Left forelimb (tissue), 1 donor: ENCODE data around the gene TRAPPC12.
A peak's percentile ranks its signal among the peaks of the same experiment; 100 is the strongest.

Experiments used
- DNase-seq: peaks from one replicate; pipeline ENCODE4 v3.0.0-alpha.2; 2018; ENCODE audit warnings: low spot score

The TRAPPC12 gene

DNA sequence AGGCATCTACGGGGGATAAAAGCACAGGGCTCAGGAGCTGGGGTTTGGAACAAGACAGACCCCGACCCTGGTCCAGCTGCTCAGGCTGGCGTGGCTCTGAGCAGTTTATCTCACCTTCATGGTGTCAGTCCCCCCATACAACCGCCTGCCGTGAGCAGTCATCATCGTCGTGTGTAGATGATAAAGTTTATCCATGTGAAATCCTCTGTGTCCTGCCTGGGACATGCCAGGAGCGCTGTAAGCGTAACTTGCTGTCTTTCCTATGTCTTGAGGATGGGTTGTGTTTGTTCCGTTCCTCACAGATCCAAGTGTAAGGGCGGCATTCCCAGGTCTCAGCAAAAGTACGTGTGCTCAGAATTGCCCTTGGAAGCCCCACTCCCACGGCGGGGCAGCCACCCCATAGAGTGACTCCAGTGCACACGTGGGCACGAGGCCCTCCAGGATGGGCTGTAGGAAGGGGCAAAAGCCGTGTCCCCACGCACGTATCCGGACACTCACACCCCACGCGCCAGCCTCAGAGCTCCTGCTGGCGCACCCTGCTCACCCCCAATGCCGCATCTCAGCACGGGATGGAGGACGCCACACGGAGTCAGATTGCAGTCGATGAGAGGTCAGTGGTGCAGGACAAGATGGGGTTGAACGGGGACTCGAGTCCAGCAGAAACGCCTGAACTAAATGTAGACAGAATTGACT lies 88.9 kb downstream of the TRAPPC12 start:
- DNase-seq: no peak

DNA sequence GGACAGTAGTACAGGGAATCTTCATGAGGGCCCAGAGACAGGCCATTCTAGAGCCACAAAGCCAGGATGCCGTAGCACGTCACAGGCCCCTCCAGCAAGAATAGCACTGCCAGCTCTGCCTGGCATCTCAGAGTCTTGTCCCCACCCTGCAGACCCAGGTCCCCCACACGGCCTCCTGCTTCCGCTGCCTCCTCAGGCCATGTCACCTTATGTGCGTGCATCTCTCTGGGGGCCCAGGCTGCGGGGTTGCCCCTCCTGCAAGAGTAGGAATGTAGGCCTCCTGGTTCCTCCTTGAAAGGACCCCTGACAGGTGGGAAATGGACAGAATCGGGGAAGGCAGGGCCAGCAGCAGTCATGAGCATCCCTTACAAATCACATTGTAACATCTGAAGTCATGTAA lies 90.0 kb downstream of the TRAPPC12 start:
- DNase-seq: no peak

DNA sequence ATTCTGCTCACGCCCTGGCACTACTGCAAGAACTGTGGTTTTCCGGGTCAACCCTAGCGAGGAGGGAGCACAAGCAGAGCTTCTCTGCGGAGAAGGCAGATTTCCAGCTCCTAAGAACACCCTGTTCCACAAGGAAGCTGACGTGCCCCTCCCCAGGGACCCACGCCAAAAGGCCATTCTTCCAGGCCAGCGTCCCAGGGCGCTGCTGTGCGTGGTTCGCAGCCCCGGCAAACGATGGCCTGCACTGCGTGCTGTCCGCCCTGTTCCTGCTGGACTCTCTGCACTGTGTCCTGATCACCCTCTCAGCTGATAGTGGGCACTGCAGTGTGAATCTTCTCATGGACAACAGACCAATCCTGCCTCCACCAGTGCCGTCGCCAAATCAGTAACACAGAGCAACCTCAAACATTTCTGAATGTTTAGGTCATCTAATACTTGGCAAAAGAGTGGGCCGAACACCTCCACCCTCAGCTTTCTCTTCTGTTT lies 90.7 kb downstream of the TRAPPC12 start:
- no peak for DNase-seq

DNA sequence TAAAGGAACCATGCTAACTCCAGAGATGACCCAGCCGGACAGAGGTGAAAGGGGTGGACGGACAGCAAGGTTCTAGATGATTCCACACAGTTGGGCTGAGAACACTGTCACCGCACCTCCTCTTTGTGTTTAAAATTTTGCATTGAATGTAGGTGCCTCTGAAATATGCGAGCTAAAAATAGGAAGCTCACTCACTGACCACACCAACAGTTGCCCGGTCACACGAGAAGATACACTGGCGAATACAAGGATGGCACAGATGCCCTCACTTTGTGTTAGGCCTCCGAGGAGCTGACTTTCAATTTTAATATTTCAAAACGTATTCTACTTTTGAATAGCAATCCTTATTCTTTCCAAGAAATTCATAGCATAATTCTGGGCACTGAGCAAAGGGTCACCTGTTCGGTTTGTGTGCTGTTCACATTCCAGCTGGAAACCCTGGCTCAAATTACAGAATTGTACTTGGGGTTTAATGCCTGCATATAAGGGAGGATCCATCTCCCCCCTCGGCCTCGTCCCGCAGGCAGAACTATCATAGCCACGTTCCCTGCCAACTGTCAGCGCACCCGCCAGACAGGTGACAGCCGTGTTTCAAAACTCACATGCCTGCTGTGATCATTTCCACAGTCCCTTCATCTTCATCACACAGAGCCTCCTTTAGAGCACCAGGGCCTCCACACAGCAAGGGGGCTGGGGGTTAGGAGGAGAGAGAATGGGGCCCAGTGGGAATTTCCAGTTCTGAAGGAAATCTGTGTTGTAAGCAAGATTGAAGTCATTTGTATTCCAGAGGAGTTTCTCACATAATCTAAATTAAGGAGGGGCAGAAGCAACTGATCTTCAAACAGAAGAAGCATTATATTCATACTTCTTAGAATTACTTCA lies 91.6 kb downstream of the TRAPPC12 start:
- DNase-seq: no peak

DNA sequence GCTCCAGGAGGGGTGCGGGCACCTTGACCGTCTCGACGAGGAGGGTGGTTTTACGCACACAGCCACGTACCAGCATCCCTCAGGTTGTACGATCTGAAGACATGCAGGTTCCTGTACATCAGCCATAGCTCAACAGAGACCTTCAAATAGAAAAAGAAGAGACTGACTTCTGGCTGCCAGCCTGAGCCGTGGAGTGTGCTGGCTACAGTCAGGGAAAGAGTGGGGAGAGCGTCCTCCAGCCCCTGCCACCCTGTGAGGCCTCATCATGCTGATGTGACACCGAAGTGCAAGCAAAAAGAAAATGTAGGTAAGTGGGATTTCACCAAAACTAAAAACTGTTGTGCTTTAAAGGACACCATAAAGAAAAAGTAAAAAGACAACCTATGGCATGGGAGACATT lies 92.8 kb downstream of the TRAPPC12 start:
- no peak for DNase-seq

DNA sequence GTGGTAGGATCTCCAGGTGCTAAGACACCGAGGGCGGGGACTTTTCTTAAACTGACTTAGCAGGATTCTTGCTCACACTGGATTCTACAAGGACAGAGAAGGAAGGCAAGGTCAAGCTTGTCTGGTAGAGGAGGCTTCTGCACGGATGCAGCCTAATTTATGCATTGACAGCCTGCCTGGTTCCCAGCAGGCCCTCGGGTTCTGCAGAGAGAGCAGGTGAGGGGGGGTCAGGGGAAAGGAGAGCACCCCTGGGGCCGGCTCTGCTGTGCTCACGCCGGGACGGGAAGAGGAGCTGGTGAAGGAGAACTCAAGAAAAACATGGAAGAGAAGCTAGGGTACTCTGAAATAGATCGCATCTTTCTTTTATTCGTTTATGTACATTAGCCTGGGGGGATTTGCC lies 93.5 kb downstream of the TRAPPC12 start:
- no peak for DNase-seq

DNA sequence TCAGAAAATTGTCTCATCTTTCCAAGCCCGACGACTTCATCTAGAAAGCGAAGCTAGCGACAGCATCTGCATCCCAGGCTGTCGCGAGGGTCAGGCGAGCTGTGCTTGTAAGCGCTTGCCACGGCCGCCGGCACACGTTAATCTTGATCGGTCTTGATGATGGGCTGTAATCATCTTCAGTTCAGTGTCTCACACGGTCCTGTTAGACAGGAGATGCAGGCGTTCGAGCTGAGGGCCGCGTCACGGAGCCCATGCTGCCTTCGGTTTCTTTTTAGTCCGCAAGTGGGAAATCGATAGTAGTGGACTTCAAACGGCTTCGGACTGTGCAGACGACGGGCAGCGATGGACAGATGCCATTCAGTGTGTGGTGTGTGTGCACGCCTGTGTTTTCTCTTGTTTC lies 96.3 kb downstream of the TRAPPC12 start:
- no peak for DNase-seq

DNA sequence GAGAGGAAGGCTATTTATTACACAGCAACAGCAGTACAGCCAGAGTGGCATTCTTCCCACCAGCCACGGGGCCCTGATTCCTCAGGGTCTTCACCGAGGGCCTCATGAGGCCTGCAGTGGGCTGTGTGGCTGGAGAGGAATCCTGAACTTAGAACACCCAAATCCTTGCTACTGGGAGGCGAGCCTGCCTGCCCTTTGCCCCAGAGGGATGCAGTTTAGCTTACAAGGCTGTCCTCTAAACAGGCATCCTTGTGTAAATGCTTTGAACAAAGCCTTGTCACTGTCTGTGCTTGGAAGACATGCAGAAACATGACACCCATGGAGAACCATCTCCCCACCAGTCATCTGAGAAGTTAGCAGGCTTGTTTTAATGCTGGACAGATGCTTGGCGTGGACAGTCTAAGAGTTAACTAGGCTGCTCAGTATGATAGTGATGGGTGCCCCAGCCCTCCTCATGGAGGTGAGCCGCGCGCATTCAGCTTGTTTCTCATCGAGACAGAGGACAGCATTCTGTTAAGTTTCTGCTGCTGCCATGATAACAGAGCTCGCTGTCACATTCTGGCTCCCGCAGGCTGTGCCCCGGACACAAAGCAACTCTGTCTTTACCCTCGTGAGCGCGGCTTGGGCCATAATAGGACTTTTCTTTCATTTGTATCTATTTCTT lies 97.0 kb downstream of the TRAPPC12 start:
- DNase-seq: no peak

DNA sequence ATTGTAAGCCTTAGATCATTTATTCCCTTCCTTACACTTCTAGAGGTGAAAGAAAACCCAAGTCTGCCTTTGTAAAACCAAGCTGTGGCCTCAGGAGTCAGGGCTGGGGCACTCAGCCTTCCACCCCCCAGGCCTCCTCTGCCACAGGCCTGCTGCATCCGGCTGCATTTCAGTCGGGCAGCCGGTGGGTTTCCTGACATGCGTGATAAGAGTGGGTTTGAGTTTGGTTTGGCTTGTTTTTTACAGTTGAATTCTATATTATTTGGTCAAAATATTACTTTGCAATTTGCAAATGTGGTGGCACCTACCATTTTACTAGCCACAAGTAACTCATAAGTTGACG lies 97.5 kb downstream of the TRAPPC12 start:
- DNase-seq: no peak

DNA sequence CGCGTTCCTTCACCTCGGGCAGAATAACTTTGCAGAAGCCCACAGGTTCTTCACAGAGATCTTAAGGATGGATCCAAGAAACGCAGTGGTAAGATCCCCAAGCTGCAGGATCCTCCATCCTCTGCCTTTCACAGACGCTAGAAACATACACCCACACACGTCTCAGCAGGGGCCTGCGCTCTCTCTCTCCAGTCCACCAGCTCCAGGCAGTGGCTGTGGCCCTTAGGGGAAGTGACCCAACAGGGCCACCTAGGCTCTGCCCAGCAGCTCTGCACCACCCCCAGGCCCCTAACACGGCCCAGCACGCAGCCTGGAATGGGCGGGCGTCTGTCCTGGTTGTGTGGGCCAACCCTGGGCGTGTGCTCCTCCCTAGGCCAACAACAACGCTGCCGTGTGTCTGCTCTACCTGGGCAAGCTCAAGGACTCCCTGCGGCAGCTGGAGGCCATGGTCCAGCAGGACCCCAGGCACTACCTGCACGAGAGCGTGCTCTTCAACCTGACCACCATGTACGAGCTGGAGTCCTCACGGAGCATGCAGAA lies 99.4 kb downstream of the TRAPPC12 start:
- DNase-seq: no peak

DNA sequence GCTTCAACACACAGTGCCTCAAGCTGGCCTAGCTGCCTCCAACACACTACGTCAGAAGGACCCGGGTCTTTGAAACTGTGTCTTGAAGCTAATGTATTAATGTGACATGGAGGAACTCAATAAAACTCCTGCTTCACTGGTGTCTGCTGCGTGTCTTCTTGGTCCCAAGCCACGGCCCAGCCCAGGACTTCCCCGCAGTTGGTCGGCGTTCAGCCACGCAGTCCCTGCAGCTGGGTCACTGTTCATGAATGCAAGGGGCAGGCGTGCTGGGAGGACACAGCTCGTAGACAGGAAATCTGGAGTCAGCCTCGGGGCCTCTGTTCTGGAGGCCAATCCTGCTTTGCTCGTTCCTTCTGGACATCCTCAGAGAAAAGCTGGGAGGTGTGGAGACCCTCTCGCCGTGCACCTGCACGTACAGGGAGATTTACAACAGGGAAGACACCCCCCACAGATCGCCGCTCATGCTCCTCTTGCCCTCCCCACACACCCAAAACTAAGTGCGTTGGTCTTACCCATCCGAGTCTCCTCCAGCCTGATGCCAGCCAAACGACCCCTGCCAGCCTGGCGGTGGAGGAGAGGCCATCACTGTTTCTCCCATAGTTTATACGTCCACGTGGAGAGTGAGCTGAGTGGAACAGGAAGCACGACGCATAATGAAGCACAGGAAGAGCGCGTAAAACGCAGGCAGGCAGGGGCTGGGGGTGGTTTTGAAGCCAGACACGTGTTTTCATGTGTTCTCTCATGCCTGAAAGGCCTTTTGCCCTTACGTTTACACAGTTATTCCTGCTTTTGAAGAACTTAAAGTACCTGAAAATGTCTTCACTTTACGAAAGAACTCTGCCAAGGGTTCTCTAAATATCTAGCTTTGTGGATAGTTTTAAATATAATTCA lies 100.2 kb downstream of the TRAPPC12 start:
- DNase-seq: no peak

DNA sequence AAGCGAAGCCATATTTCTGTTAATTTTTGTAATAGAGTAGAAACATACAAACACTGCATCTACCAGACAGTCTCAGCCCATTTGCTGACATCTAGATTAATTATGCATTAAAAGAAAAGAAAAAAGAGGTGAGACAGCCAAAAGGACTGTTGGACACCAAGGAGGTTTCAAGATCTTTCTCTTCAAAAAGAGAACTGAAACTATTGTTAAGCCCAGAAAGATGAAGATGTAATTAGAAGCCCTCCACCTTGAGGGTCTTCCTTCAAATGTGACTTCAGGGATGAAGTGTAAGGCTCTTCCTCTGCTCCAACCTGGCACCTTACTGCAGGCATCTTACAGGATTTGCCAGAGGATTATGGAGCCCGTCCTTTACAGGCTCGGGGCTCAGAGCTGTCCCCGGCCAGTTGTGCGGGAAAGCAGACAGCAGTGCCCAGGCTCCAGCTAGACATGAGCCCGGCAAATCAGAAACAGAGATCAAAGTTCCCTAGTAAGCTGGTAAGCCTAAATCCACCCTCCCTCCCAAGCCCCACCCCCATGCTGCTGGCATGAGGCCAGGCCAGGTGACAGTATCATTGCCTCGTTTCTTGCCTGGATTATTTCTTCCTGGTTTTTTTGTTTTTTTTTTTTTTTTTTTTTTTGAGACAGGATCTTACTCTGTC lies 101.0 kb downstream of the TRAPPC12 start:
- DNase-seq: no peak

DNA sequence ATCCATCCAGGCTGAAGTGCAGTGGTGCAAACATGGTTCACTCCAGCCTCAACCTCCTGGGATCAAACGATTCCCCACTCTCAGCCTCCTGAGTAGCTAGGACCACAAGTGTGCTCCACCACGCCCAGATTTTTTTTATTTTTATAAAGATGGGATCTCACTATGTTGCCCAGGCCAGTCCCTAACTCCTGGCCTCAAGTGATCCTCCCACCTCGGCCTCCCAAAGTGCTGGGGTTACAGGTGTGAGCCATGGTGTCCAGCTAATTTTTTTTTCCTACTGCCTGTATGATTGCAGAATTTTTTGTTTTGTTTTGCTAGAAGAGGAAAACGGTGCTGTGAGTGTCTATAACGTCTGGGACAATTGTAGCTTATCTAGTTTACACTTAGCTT lies 101.5 kb downstream of the TRAPPC12 start:
- no peak for DNase-seq

DNA sequence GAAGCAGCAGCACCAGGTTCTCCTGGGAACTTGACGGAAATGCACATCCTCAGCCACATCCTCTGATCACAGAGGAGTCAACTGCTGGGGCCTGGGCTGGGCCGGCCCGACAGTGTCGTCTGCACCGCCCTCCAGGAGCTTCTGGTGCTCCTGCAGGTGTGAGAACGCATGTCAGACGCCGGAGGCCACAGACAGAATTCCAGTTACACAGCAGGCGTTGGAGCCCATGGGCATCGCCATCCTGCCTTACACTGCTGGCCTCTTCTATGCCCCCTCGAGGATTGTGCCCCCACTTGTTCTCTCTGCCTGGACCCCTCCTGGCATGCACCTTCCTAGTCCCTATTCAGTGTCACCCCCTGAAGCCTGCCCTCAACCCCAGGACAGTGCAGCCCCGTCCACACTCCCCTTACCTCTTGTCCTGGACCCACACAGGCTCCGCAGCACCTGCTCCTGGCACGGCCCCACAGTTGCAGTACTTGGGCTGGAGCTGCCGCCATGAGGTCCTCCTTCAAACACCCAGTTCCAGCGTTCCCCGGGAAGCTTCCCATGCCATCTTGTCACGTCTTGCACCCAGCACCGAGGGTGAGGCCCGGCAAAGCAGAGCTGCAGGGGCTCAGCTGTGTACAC lies 102.4 kb downstream of the TRAPPC12 start:
- no peak for DNase-seq

DNA sequence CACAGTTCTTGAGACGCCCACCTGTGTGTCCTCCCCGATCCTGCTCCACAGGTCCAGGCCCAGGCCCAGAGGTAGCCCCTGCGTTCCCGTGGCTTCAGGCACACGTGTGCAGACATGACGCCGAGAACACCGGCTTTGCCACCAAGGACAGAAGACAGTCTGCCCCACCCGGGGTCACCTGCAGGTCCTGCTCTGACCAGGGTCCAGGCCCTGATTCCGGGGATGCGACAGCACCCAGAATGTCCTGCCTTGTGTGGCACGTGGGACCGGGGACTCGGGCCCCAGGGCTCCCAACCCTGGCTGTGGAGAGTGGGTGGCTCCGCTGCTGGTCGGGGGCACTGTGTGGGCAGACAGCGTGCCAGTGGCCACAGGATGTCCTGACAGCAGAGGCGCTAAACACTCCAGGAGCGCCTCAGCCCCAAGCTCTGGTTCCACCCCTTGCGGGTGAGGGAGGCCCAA lies 102.9 kb downstream of the TRAPPC12 start:
- no peak for DNase-seq

DNA sequence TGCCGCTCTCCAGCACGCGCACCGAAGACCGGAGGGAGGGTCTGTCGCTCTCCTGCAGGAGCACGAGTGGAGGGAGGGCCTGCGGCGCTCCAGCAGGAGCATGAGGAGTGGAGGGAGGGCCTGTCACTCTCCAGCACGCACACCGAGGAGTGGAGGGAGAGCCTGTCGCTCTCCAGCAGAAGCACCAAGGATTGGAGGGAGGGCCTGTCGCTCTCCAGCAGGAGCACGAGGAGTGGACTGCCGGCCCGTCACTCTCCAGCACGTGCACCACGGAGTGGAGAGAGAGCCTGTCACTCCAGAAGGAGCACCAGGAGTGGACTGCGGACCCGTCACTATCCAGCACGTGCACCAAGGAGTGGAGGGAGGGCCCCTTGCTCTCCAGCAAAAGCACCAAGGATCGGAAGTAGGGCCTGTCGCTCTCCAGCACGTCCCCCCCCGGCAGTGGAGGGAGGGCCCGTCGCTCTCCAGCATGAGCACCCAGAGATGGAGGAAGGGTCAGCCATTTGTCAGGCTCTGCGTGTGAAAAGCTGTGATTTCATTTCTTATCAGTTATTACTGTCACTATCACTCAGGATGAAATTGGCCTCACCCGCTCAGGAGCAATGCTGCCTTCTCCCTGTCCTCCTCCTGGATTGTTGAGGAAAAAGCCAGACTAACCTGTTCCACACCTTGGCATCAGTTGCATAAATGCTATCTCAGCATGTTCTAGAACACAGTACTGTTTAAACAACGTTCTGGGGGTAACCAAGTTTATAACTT lies 103.9 kb downstream of the TRAPPC12 start:
- no peak for DNase-seq

DNA sequence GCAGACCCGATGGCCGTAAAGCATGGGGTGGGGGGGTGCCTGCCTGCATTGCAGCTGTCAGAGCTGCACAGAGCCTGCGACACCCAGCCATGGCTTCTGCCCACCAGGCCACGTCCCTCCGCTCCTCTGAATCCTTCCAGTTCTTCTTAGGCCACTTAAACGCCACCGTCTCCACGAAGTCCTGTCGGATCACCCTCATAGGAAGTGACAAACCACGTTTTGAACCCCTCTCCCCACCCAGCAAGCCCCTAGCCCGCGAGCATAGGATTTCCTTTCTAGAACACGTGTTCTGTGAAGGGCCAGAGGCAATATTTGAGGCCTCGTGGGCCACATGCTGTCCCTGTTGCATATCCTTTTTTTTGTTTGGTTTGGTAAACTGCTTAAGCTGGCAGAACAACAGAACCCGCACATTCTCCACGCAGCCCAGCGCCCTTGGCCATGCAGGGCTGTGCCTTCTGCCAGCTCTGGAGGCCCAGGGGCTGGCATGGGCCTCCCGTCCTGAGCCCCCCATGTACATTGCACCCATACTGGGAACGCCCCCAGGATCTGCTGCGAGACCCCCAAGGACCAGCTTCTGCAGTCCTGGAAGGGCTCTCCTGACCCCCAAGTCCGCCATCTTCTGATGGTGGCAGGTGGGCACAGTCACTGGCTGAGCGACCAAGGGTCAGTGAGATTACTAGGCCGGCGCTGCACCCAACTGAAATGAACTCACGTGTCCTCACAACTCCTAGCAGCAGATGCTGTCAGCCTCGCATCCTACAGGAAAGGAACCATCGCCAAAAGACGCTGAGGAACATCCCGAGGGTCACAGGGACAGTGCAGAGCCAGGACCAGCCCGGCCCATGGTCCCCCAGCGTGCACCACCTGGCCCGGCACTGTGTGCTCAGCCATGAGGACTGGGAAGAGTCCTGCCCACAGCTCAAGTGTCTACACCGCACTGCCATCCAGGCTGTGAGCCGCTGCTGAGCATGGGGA lies 104.8 kb downstream of the TRAPPC12 start:
- peak; percentile 14 for DNase-seq

DNA sequence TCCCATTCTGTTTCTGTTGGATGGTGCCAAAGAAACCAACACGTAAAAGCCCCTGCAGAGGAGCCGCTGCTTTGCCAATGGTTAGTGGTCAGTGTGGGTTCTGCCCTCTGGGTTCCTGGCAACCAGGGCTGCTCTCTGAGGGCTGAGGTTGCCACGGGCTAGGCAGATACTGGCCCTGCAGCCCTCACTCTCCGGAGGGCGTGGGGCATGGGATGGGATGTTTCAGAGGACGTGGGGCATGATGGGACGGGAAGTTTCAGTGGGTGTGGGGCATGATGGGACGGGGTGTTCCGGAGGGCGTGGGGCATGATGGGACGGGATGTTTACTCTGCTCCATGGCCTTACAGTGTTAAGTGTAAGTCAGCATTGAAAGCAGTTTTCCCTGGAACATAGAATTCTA lies 105.7 kb downstream of the TRAPPC12 start:
- DNase-seq: peak; percentile 34
